Measurements from ENCODE around the gene PPP1R7. TPM values are rescaled to one million over a fixed set of nuclear protein-coding genes. Genes with fewer than 3 reads are reported as not detected.

PPP1R7 gene
- total RNA-seq, 1 donor = 46.7 TPM

DNA sequence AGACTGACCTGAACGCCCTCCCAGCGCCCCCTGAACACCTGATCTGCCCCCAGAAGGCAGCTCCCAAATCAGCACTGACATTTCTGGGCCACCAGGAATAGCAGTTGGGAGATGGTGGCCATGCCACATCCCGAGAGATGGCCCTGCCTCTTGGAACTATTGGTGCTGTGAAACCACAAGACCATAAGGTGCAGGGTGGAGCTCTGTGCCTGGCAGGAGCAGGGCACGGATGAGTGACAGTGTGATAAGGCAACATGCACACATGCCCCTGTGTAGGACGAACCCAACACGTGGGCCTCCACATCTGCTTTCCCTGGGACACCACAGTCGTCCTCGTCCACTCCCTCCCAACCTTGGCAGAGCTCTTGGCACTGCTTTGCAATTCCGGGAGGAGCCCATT, 65.2 kb downstream of the PPP1R7 start:
- Histone ChIP-seq H4K20me1 (ENCODE audit: insufficient read depth, low read length) (no peaks in the 10 kb centered on the region), H3K36me3 (ENCODE audit: insufficient read depth, low read length) (no peaks in the 10 kb centered on the region), H2AFZ (ENCODE audit: low read length) (no peak overlapping the region), H3K27ac (ENCODE audit: low read depth, low read length) (no peak overlapping the region), H3K4me2 (ENCODE audit: insufficient read depth, low read length) (no peak overlapping the region), H3K79me2 (ENCODE audit: insufficient read depth, low read length) (no peaks in the 10 kb centered on the region), H3K9me3 (ENCODE audit: low read depth, low read length) (no peaks in the 10 kb centered on the region), H3K4me3 (ENCODE audit: insufficient read depth, low read length) (no peak overlapping the region), H3K27me3 (ENCODE audit: insufficient read depth, low read length) (peaks cover 6% of the 10 kb centered on the region), H3K4me1 (ENCODE audit: insufficient read depth, low read length) (no peaks in the 10 kb centered on the region)
- TF ChIP-seq, protein P1, sequence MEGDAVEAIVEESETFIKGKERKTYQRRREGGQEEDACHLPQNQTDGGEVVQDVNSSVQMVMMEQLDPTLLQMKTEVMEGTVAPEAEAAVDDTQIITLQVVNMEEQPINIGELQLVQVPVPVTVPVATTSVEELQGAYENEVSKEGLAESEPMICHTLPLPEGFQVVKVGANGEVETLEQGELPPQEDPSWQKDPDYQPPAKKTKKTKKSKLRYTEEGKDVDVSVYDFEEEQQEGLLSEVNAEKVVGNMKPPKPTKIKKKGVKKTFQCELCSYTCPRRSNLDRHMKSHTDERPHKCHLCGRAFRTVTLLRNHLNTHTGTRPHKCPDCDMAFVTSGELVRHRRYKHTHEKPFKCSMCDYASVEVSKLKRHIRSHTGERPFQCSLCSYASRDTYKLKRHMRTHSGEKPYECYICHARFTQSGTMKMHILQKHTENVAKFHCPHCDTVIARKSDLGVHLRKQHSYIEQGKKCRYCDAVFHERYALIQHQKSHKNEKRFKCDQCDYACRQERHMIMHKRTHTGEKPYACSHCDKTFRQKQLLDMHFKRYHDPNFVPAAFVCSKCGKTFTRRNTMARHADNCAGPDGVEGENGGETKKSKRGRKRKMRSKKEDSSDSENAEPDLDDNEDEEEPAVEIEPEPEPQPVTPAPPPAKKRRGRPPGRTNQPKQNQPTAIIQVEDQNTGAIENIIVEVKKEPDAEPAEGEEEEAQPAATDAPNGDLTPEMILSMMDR (IDR thresholded peaks at IDR 0.05; ENCODE audit: extremely low read depth, low read depth, low read length) = no peak
- DNase-seq (ENCODE audit: insufficient read length, low spot score, missing footprints) = no peak

DNA sequence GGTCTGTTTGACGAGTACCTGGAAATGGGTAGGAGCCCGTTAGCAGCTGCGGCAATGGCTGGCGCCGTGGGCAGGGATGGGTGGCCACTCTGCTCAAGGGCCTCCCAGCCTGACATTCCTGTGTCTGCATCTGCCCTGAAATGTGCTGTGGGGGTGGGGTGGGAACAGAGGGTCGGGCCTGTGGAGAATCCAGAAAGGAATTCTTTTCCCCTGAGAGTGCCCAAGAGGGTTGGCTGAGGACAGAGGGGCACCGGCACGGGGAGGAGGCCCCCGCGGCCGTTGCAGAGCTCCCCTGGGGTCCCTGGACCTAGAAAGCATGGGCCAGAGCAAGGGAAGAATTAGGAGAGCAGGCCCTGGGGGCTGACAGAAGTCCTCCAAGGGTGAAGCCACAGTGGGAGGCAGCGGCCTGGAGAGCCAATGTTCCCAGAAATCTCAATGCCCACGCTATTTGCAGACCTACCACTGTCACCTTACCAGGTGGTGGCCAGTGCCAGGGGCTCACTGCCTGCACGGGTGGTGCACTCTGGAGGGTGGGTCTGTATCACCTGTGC, 66.0 kb downstream of the PPP1R7 start:
- peak; percentile 91 for DNase-seq (ENCODE audit: insufficient read length, low spot score, missing footprints)
- no peaks in the 10 kb centered on the region for H3K4me1 ChIP-seq (ENCODE audit: insufficient read depth, low read length)
- H3K27ac ChIP-seq (ENCODE audit: low read depth, low read length) = no peak overlapping the region
- H4K20me1 ChIP-seq (ENCODE audit: insufficient read depth, low read length) = no peaks in the 10 kb centered on the region
- H3K79me2 ChIP-seq (ENCODE audit: insufficient read depth, low read length) = no peaks in the 10 kb centered on the region
- TF ChIP-seq, protein P1 (IDR thresholded peaks at IDR 0.05; ENCODE audit: extremely low read depth, low read depth, low read length) = no peak
- no peak overlapping the region for H3K4me3 ChIP-seq (ENCODE audit: insufficient read depth, low read length)
- H3K36me3 ChIP-seq (ENCODE audit: insufficient read depth, low read length) = no peaks in the 10 kb centered on the region
- peaks cover 6% of the 10 kb centered on the region for H3K27me3 ChIP-seq (ENCODE audit: insufficient read depth, low read length)
- H3K4me2 ChIP-seq (ENCODE audit: insufficient read depth, low read length) = no peak overlapping the region
- H2AFZ ChIP-seq (ENCODE audit: low read length) = no peak overlapping the region
- H3K9me3 ChIP-seq (ENCODE audit: low read depth, low read length) = no peaks in the 10 kb centered on the region

DNA sequence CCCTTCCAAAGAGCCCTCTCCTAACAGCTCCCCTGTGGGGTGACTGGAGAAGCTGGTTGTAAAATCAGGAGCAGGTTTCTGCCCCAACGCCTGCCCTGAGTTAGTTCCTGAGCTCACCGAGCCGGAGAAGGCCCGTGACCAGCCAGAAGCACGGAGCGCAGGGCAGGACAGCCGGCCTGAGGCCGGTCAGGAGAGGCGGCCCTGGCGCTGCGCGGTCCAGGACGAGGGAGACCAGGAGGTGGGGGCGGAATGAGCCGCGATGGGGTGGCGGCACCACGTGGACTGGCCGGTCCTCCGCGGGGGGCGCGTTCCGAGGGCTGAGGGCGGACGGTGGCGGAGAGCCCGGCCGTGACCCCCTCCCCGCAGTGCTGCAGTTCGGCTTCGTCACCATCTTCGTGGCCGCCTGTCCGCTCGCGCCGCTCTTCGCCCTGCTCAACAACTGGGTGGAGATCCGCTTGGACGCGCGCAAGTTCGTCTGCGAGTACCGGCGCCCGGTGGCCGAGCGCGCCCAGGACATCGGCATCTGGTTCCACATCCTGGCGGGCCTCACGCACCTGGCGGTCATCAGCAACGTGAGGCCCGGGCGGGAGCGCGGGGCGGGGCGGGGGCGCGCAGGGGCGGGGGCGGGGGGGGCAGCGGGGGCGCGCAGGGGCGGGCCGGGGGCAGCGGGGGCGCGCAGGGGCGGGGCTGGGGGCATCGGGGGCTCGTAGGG, 67.2 kb downstream of the PPP1R7 start:
- Histone ChIP-seq H3K4me1 (ENCODE audit: insufficient read depth, low read length) (no peaks in the 10 kb centered on the region), H3K4me3 (ENCODE audit: insufficient read depth, low read length) (peak overlapping the region; percentile 76), H3K79me2 (ENCODE audit: insufficient read depth, low read length) (no peaks in the 10 kb centered on the region), H3K27ac (ENCODE audit: low read depth, low read length) (no peak overlapping the region), H4K20me1 (ENCODE audit: insufficient read depth, low read length) (no peaks in the 10 kb centered on the region), H2AFZ (ENCODE audit: low read length) (peak overlapping the region; percentile 88), H3K9me3 (ENCODE audit: low read depth, low read length) (no peaks in the 10 kb centered on the region), H3K36me3 (ENCODE audit: insufficient read depth, low read length) (no peaks in the 10 kb centered on the region), H3K4me2 (ENCODE audit: insufficient read depth, low read length) (peak overlapping the region; percentile 83), H3K27me3 (ENCODE audit: insufficient read depth, low read length) (peaks cover 6% of the 10 kb centered on the region)
- DNase-seq (ENCODE audit: insufficient read length, low spot score, missing footprints) = peak; percentile 99
- TF ChIP-seq, protein P1 (IDR thresholded peaks at IDR 0.05; ENCODE audit: extremely low read depth, low read depth, low read length) = no peak

Measured in osteoblast (primary cell).